ENCODE data around the gene ZXDC. TPM values are rescaled to one million over a fixed set of nuclear protein-coding genes. Genes with fewer than 3 reads are reported as not detected.

ZXDC gene
- total and polyA plus RNA-seq, 9 of the 15 experiments (the other 6 are each of a cell fraction or from before 2014, with no cell fraction given) = 0.59 to 13.4 (median 7.3) TPM

DNA sequence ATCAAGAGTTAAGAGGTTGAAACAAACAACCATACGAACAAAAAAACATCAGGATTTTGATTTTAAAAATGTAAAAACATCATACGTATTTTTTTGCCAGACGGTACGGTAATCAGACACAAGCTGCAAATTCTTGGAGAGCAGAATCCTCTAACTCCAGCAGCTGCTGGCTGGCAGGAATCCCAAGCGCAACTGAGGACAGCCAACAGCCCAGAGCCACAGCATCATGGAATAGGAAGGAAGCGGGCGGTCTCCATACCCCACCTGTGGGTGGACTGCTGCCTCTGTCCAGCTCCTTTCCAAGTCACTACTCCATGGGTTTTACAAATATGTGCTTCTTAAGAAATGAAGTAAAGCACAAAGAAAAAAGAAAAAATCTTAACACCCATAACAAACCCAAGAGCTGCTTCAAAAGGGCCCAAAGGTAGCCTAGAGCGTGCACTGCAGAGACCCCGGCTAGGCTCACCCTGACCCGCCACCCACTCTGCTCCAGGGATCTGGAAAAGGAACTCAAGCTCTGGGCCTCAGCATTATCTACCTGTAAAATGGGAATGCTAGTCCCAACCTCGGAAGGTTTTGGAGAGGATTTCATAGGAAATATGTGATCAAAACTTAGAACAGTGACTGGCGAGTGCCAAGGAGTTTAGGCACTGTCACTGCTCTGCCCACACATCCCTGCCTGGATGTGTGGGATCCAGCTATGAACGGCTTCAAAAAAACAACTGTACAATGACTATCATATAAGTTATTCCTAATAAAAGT, 33.4 kb downstream of the ZXDC start:
- FAIRE-seq = no peak
- in situ Hi-C loops (cut with MboI) = no loop called here
- intact Hi-C loops (cut with micrococcal nuclease) = no loop called here
- ATAC-seq = no peak
- ChIA-PET POLR2A (interaction anchor here (0.7 kb wide), 1 partner anchor 8 kb away, joined by 3 read pairs; no protein-coding TSS in a partner anchor), CTCF (ENCODE audit: low intra/inter-chr PET ratio) (no interaction called here)
- Histone ChIP-seq H3K9ac (ENCODE audit: insufficient read depth in 1 of 2, low read depth in 2 of 2, low read length in 2 of 2) (no peak overlapping the region), H3K27ac (ENCODE audit: extremely low read depth, low read depth, low read length) (no peak overlapping the region), H3K4me2 (ENCODE audit: insufficient read depth, low read length) (no peak overlapping the region), H3K4me1 (replicated peaks in 1 of 2; ENCODE audit: control insufficient read depth in 2 of 2, insufficient read depth in 2 of 2, low read length in 2 of 2) (no peaks in the 10 kb centered on the region), H2AFZ (ENCODE audit: low read depth, low read length) (no peak overlapping the region), H3K9me1 (ENCODE audit: control insufficient read depth, insufficient read depth, low read length) (no peaks in the 10 kb centered on the region), H3K36me3 (ENCODE audit: control insufficient read depth, insufficient read depth, low read length) (0 out of 3 replicates have a peak, but pooled peaks cover 4% of the 10 kb centered on the region), H3K4me3 (no peak overlapping the region), H4K20me1 (replicated peaks; ENCODE audit: control insufficient read depth, insufficient read depth, low read length) (no peaks in the 10 kb centered on the region), H3K79me2 (ENCODE audit: control insufficient read depth, insufficient read depth, low read length) (no peaks in the 10 kb centered on the region), H3K27me3 (ENCODE audit: control insufficient read depth in 2 of 2, insufficient read depth in 2 of 2, low read length in 2 of 2) (no peaks in the 10 kb centered on the region), H3K9me3 (replicated peaks; ENCODE audit: control insufficient read depth, insufficient read depth, low read depth, low read length) (no peaks in the 10 kb centered on the region)
- WGBS (ENCODE audit: insufficient coverage, low coverage, missing lambda C conversion rate) = 86% methylated on average over 10 of the region's 13 CpGs
- no peak for DNase-seq (ENCODE audit: extremely low read depth in 1 of 4, low spot score in 3 of 4)
- TF ChIP-seq ZBTB33 (CRISPR knock-in tag; IDR thresholded peaks at IDR 0.05) = no peak
- TF ChIP-seq, protein P1, sequence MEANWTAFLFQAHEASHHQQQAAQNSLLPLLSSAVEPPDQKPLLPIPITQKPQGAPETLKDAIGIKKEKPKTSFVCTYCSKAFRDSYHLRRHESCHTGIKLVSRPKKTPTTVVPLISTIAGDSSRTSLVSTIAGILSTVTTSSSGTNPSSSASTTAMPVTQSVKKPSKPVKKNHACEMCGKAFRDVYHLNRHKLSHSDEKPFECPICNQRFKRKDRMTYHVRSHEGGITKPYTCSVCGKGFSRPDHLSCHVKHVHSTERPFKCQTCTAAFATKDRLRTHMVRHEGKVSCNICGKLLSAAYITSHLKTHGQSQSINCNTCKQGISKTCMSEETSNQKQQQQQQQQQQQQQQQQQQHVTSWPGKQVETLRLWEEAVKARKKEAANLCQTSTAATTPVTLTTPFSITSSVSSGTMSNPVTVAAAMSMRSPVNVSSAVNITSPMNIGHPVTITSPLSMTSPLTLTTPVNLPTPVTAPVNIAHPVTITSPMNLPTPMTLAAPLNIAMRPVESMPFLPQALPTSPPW (CRISPR knock-in tag; IDR thresholded peaks at IDR 0.05) = no peak
- TF ChIP-seq, protein P2, sequence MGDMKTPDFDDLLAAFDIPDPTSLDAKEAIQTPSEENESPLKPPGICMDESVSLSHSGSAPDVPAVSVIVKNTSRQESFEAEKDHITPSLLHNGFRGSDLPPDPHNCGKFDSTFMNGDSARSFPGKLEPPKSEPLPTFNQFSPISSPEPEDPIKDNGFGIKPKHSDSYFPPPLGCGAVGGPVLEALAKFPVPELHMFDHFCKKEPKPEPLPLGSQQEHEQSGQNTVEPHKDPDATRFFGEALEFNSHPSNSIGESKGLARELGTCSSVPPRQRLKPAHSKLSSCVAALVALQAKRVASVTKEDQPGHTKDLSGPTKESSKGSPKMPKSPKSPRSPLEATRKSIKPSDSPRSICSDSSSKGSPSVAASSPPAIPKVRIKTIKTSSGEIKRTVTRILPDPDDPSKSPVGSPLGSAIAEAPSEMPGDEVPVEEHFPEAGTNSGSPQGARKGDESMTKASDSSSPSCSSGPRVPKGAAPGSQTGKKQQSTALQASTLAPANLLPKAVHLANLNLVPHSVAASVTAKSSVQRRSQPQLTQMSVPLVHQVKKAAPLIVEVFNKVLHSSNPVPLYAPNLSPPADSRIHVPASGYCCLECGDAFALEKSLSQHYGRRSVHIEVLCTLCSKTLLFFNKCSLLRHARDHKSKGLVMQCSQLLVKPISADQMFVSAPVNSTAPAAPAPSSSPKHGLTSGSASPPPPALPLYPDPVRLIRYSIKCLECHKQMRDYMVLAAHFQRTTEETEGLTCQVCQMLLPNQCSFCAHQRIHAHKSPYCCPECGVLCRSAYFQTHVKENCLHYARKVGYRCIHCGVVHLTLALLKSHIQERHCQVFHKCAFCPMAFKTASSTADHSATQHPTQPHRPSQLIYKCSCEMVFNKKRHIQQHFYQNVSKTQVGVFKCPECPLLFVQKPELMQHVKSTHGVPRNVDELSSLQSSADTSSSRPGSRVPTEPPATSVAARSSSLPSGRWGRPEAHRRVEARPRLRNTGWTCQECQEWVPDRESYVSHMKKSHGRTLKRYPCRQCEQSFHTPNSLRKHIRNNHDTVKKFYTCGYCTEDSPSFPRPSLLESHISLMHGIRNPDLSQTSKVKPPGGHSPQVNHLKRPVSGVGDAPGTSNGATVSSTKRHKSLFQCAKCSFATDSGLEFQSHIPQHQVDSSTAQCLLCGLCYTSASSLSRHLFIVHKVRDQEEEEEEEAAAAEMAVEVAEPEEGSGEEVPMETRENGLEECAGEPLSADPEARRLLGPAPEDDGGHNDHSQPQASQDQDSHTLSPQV (IDR thresholded peaks at IDR 0.05) = no peak
- no peak for TF ChIP-seq CBFA2T2 (conservative IDR thresholded peaks at IDR 0.05)
- no peak for TF ChIP-seq SPI1 (IDR thresholded peaks at IDR 0.05; ENCODE audit: borderline replicate concordance, low read depth, low read length)
- no peak for TF ChIP-seq ARID4B (CRISPR knock-in tag; IDR thresholded peaks at IDR 0.05)
- BruUV-seq (replicated peaks) = no TSS peak
